A673 (cell line): ENCODE measurements around the gene KRT80. TPM values are rescaled to one million over a fixed set of nuclear protein-coding genes. Genes with fewer than 3 reads are reported as not detected.

Source experiments
- BruUV-seq: library from RNA; stranded (reverse); fragments of 400-500 nt; replicated peaks from 2 replicates; lab custom pipeline; 2021; lab: Mats Ljungman, UMichigan
- CTCF ChIA-PET: fragments of 300-600 bp; sonication (Branson Sonifier 250); formaldehyde crosslinking; loops from one replicate; lab custom pipeline; 2022; ENCODE audit warnings: antibody characterized with exemption; lab: Charles Lee
- POLR2A ChIA-PET: fragments of 300-600 bp; sonication (Branson Sonifier 250); formaldehyde crosslinking; loops from one replicate; lab custom pipeline; 2022; ENCODE audit warnings: antibody characterized with exemption; ENCODE audit not compliant: low non-redundant PET; lab: Charles Lee
- DNase-seq: peaks from one replicate; pipeline ENCODE4 v3.0.0-alpha.2; 2015; ENCODE audit warnings: low spot score
- H3K27ac ChIP-seq: fragments of 200-600 bp; sonication (generic); 2 replicates; pipeline ENCODE4 v1.5.1; 2016; ENCODE audit warnings: mixed run types, low read depth, mild to moderate bottlenecking, mixed read lengths, antibody characterized with exemption, low read length; ENCODE audit not compliant: poor library complexity, severe bottlenecking
- H3K27me3 ChIP-seq: fragments of 200-600 bp; sonication (generic); replicated peaks from 2 replicates; pipeline ENCODE4 v1.6.1; 2017; ENCODE audit warnings: mixed run types, low read depth, mild to moderate bottlenecking, mixed read lengths, antibody characterized with exemption, low read length; ENCODE audit not compliant: insufficient read depth, poor library complexity
- H3K36me3 ChIP-seq: fragments of 200-600 bp; sonication (generic); 2 replicates; pipeline ENCODE4 v1.6.1; 2016; ENCODE audit warnings: mixed run types, mild to moderate bottlenecking, mixed read lengths, antibody characterized with exemption, low read length; ENCODE audit not compliant: insufficient read depth, poor library complexity, severe bottlenecking
- H3K4me1 ChIP-seq: fragments of 200-600 bp; sonication (generic); 2 replicates; pipeline ENCODE4 v1.6.1; 2017; ENCODE audit warnings: mixed run types, mild to moderate bottlenecking, mixed read lengths, antibody characterized with exemption, low read length; ENCODE audit not compliant: insufficient read depth, poor library complexity, severe bottlenecking
- H3K4me3 ChIP-seq: fragments of 200-600 bp; sonication (generic); 2 replicates; pipeline ENCODE4 v1.5.1; 2016; ENCODE audit warnings: low read depth, mixed run types, mild to moderate bottlenecking, mixed read lengths, low read length; ENCODE audit not compliant: poor library complexity, severe bottlenecking
- H3K9me3 ChIP-seq: fragments of 200-600 bp; sonication (generic); 2 replicates; pipeline ENCODE4 v1.6.1; 2016; ENCODE audit warnings: mixed run types, low read depth, mild to moderate bottlenecking, mixed read lengths, antibody characterized with exemption, low read length; ENCODE audit not compliant: poor library complexity, severe bottlenecking
- EZH2 ChIP-seq: fragments of 200-600 bp; sonication (generic); IDR thresholded peaks from 2 replicates; pipeline ENCODE4 v1.6.1; 2017; ENCODE audit warnings: borderline replicate concordance, low read depth, mild to moderate bottlenecking, mixed read lengths, antibody characterized with exemption, low read length; ENCODE audit not compliant: poor library complexity, severe bottlenecking
- intact Hi-C: fragments of 100-400 bp; cut with micrococcal nuclease; formaldehyde crosslinking; loops from one replicate; pipeline ENCODE4 v1.10.0; 2022; ENCODE audit not compliant: unreplicated experiment
- total RNA-seq: library from RNA; stranded (reverse); gene quantifications from 2 replicates; pipeline ENCODE4 v1.2.3, GENCODE V29; 2021
- TF ChIP-seq, protein P1 (sequence below): fragments of 300-800, 200-600 bp; sonication (generic); conservative IDR thresholded peaks from 2 replicates; pipeline ENCODE4 v1.5.1; 2017; ENCODE audit warnings: low read depth, mild to moderate bottlenecking, antibody characterized with exemption, low read length, moderate library complexity, mixed read lengths

The KRT80 gene
- total RNA-seq, 1 experiment from 2014 or later = 1.0 TPM

DNA sequence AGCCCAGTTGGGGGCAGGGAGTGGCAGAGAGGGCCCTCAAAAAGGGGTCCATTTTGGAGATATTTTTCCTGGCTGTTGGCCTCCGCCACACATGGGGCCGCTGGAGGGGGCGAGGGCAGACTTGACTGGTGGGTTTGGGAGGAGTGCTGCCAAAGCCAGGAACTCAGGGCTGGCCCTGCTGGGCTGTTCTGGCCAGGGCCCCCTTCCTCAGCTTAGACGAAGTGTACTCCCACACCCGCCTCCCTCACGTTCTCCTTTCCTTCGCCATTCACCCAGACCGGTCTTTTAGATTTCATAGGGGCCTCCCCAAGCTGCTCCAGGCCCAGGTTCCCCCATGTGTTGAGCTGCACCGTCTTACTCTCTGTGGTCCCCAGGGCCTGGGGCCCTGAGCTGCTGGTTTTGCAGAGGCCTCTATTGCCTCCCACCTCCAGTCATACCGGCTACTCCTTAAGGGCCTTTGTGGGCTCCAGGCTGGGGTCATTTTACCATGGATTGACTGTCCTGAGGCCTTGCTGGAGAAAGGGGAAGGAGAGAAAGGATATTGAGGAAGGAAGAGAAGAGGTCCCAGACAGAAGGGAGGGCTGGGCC lies 42.5 kb upstream of the KRT80 start:
- no peak overlapping the region for H3K27ac ChIP-seq
- TF ChIP-seq, protein P1, sequence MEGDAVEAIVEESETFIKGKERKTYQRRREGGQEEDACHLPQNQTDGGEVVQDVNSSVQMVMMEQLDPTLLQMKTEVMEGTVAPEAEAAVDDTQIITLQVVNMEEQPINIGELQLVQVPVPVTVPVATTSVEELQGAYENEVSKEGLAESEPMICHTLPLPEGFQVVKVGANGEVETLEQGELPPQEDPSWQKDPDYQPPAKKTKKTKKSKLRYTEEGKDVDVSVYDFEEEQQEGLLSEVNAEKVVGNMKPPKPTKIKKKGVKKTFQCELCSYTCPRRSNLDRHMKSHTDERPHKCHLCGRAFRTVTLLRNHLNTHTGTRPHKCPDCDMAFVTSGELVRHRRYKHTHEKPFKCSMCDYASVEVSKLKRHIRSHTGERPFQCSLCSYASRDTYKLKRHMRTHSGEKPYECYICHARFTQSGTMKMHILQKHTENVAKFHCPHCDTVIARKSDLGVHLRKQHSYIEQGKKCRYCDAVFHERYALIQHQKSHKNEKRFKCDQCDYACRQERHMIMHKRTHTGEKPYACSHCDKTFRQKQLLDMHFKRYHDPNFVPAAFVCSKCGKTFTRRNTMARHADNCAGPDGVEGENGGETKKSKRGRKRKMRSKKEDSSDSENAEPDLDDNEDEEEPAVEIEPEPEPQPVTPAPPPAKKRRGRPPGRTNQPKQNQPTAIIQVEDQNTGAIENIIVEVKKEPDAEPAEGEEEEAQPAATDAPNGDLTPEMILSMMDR = no peak
- TF ChIP-seq EZH2 = no peak
- no peak overlapping the region for H3K4me3 ChIP-seq
- H3K9me3 ChIP-seq = no peaks in the 10 kb centered on the region
- no TSS peak for BruUV-seq
- no peaks in the 10 kb centered on the region for H3K4me1 ChIP-seq
- ChIA-PET POLR2A (no interaction called here), CTCF (no interaction called here)
- DNase-seq = no peak
- intact Hi-C loops = no loop called here
- peaks cover 12% of the 10 kb centered on the region for H3K27me3 ChIP-seq
- no peaks in the 10 kb centered on the region for H3K36me3 ChIP-seq

DNA sequence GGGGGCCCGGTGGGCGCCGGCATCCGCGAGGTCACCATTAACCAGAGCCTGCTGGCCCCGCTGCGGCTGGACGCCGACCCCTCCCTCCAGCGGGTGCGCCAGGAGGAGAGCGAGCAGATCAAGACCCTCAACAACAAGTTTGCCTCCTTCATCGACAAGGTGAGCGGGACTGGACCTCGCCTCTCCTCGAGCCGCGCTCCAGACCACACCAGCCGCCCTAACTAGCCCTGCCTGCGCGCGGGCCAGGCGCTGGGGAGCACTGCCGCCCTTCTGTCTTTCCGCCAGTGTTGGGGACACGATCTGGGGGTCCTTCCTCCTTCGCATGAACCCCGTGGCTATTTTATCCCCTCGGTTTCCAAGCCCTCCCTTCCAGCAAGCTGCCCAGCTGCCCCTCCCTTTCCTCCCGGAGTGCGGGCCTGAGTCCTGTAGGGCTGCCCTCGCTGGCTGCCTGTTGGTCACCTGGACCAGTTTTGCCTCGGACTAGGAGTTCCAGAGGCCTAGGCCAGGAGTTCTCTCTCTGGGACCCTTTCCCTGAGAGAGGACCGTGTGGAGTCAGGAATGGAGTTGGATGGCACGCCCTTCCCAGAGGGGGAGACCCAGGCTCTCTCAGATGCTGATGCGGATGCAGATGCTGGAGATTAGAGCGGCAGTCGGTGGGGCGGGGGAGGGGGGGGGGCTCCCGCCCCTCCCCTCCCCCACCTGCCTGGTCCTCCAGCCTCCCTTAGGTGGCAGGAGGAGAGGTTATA lies 41.8 kb upstream of the KRT80 start:
- Histone ChIP-seq H3K27ac (no peak overlapping the region), H3K4me1 (no peaks in the 10 kb centered on the region), H3K36me3 (no peaks in the 10 kb centered on the region), H3K9me3 (no peaks in the 10 kb centered on the region), H3K27me3 (peaks cover 12% of the 10 kb centered on the region), H3K4me3 (no peak overlapping the region)
- no peak for DNase-seq
- BruUV-seq = no TSS peak
- intact Hi-C loops = no loop called here
- POLR2A ChIA-PET = no interaction called here
- TF ChIP-seq, protein P1 = no peak
- CTCF ChIA-PET = no interaction called here

DNA sequence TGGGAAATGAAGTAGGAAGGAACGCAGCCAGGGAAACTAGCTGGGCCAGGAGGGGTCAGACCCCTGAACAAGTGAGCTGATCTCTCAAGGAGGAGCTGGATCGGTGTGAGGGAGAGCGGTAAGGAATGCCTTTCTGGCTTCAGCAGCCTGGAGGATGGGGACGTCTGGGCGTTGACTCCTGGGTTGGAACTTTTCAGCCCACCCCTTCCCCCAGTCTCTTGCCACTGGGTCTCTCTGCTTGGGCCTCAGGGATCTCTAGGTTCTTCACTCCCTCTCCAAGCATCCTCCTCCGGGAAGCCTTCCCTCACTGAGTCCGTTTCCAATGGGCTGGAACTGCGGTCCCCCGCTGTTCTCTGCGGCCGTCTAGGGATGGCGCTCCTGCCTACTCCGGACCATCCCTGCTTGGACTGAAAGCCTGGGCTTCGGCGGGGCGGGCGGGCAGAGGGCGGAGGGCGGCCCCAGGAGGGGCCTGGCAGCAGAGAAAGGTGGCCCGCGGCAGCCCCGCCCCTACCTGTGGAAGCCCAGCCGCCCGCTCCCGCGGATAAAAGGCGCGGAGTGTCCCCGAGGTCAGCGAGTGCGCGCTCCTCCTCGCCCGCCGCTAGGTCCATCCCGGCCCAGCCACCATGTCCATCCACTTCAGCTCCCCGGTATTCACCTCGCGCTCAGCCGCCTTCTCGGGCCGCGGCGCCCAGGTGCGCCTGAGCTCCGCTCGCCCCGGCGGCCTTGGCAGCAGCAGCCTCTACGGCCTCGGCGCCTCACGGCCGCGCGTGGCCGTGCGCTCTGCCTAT lies 41.1 kb upstream of the KRT80 start, which contains the start of gene KRT7:
Gene KRT7 (plus strand): TSS at position 570 of the 788 bp plus-strand sequence. CDS start 54 bp downstream, at position 624.
- no peak for DNase-seq
- POLR2A ChIA-PET = no interaction called here
- CTCF ChIA-PET = no interaction called here
- intact Hi-C loops = no loop called here
- Histone ChIP-seq H3K27me3 (peaks cover 12% of the 10 kb centered on the region), H3K36me3 (no peaks in the 10 kb centered on the region), H3K4me3 (no peak within 1 kb of the TSS), H3K9me3 (no peaks in the 10 kb centered on the region), H3K4me1 (no peaks in the 10 kb centered on the region), H3K27ac (no peak within 1 kb of the TSS)
- TF ChIP-seq, protein P1 = no peak
- TF ChIP-seq EZH2 = no peak
- BruUV-seq = no TSS peak
